H1 (cell line): ENCODE measurements around the gene MRPS18B. TPM values are rescaled to one million over a fixed set of nuclear protein-coding genes. Genes with fewer than 3 reads are reported as not detected.

Source experiments
- CTCF ChIA-PET: fragments of 300-600 bp; sonication (Branson Sonifier 250); formaldehyde crosslinking; loops from one replicate; lab custom pipeline; 2021; ENCODE audit not compliant: partially characterized antibody; lab: Charles Lee
- POLR2A ChIA-PET: fragments of 300-600 bp; sonication (Branson Sonifier 250); formaldehyde crosslinking; loops from one replicate; lab custom pipeline; 2021; ENCODE audit warnings: inconsistent platforms; ENCODE audit not compliant: partially characterized antibody; lab: Charles Lee
- DNase-seq, 2 experiments: peaks; one replicate each; pipeline versions ENCODE4 v3.0.0 to v3.0.0-alpha.2; 2010 to 2022; ENCODE audit warnings: low spot score in 2 of 2, low read depth in 1 of 2, mixed read lengths in 1 of 2
- FAIRE-seq: peaks from 2 replicates; lab custom pipeline; 2011; peaks lifted over from hg19 to GRCh38; lab: Jason Lieb, UNC
- H2AFZ ChIP-seq: 2 replicates; pipeline ENCODE4 v1.8.1; 2012; ENCODE audit warnings: low read length, inconsistent platforms
- H2AK5ac ChIP-seq: 2 replicates; pipeline ENCODE4 v1.6.1; 2013; ENCODE audit warnings: low read depth, low read length
- H2BK120ac ChIP-seq: replicated peaks from 2 replicates; pipeline ENCODE3; 2013; ENCODE audit warnings: low read depth, low read length, inconsistent platforms
- H2BK12ac ChIP-seq: 2 replicates; pipeline ENCODE4 v1.6.1; 2013; ENCODE audit warnings: low read depth, low read length
- H2BK15ac ChIP-seq: 2 replicates; pipeline ENCODE4 v1.6.1; 2013; ENCODE audit warnings: low read length
- H2BK20ac ChIP-seq: 2 replicates; pipeline ENCODE4 v1.6.1; 2013; ENCODE audit warnings: low read length
- H2BK5ac ChIP-seq: 2 replicates; pipeline ENCODE4 v1.6.1; 2013; ENCODE audit warnings: low read depth, low read length
- H3K14ac ChIP-seq: 2 replicates; pipeline ENCODE4 v1.6.1; 2013; ENCODE audit warnings: inconsistent platforms; ENCODE audit not compliant: insufficient read length
- H3K18ac ChIP-seq: 2 replicates; pipeline ENCODE4 v1.6.1; 2013; ENCODE audit warnings: low read length; ENCODE audit errors: extremely low read depth
- H3K23ac ChIP-seq: 2 replicates; pipeline ENCODE4 v1.6.1; 2013; ENCODE audit warnings: inconsistent platforms; ENCODE audit not compliant: insufficient read length
- H3K23me2 ChIP-seq: 2 replicates; pipeline ENCODE4 v1.6.1; 2013; ENCODE audit warnings: low read depth, low read length
- H3K27ac ChIP-seq: 2 replicates; pipeline ENCODE4 v1.6.1; 2011; ENCODE audit warnings: low read depth, low read length, inconsistent platforms
- H3K27me3 ChIP-seq, 4 experiments: replicated peaks in 1 of 4; 1 replicate in 1 of 4; 2 replicates in 3 of 4; pipeline versions ENCODE4 v1.6.1 to v1.8.1; 2011 to 2013; ENCODE audit warnings: low read length in 3 of 4, mild to moderate bottlenecking in 3 of 4, inconsistent platforms in 2 of 4, mixed read lengths in 2 of 4, moderate library complexity in 1 of 4; ENCODE audit not compliant: control insufficient read depth in 3 of 4, insufficient read depth in 3 of 4; ENCODE audit errors: extremely low read depth in 1 of 4
- H3K36me3 ChIP-seq, 4 experiments: 2 replicates each; pipeline versions ENCODE4 v1.6.1 to v1.8.1; 2011 to 2013; ENCODE audit warnings: mild to moderate bottlenecking in 4 of 4, low read length in 3 of 4, moderate library complexity in 2 of 4, control low read depth in 1 of 4, inconsistent platforms in 1 of 4; ENCODE audit not compliant: insufficient read depth in 4 of 4, control insufficient read depth in 2 of 4
- H3K4ac ChIP-seq: replicated peaks from 2 replicates; pipeline ENCODE3; 2013; ENCODE audit warnings: low read length, low read depth, mixed read lengths, inconsistent platforms; ENCODE audit not compliant: insufficient read length
- H3K4me1 ChIP-seq, 4 experiments: replicated peaks in 1 of 4; 1 replicate in 1 of 4; 2 replicates in 3 of 4; pipeline versions ENCODE4 v1.6.1 to v1.8.1; 2011 to 2013; ENCODE audit warnings: low read length in 3 of 4, inconsistent platforms in 2 of 4, mixed read lengths in 1 of 4; ENCODE audit not compliant: insufficient read depth in 4 of 4, control insufficient read depth in 3 of 4
- H3K4me2 ChIP-seq, 2 experiments: 2 replicates each; pipeline versions ENCODE4 v1.6.1 to v1.8.1; 2011 to 2013; ENCODE audit warnings: low read depth in 2 of 2, low read length in 2 of 2, control low read depth in 1 of 2, inconsistent platforms in 1 of 2, mild to moderate bottlenecking in 1 of 2; ENCODE audit not compliant: insufficient read depth in 1 of 2
- H3K4me3 ChIP-seq, 4 experiments: fragments of 200-600, 300-600 bp in 1 of 4; sonication (generic), shearing (Covaris generic), sonication (Bioruptor Twin) in 1 of 4; 2 replicates each; pipeline versions ENCODE4 v1.5.1 to v1.8.1; 2011 to 2016; ENCODE audit warnings: low read length in 4 of 4, low read depth in 3 of 4, control low read depth in 2 of 4, inconsistent platforms in 2 of 4, mild to moderate bottlenecking in 2 of 4, mixed read lengths in 1 of 4, moderate library complexity in 1 of 4; ENCODE audit not compliant: insufficient read depth in 2 of 4; ENCODE audit errors: extremely low read depth in 1 of 4
- H3K56ac ChIP-seq: replicated peaks from 2 replicates; pipeline ENCODE3; 2013; ENCODE audit warnings: low read depth, mild to moderate bottlenecking, mixed read lengths, low read length, inconsistent platforms; ENCODE audit not compliant: insufficient read length
- H3K79me1 ChIP-seq: 2 replicates; pipeline ENCODE4 v1.6.1; 2013; ENCODE audit warnings: low read depth, low read length, control low read depth
- H3K79me2 ChIP-seq, 2 experiments: 2 replicates each; pipeline versions ENCODE4 v1.6.1 to v1.8.1; 2012 to 2013; ENCODE audit warnings: low read length in 2 of 2, mild to moderate bottlenecking in 2 of 2, inconsistent platforms in 1 of 2; ENCODE audit not compliant: insufficient read depth in 2 of 2, control insufficient read depth in 1 of 2
- H3K9ac ChIP-seq, 4 experiments: replicated peaks in 1 of 4; 1 replicate in 1 of 4; 2 replicates in 3 of 4; pipeline versions ENCODE4 v1.6.1 to v1.8.1; 2011 to 2013; ENCODE audit warnings: low read depth in 3 of 4, low read length in 3 of 4, control low read depth in 2 of 4, mild to moderate bottlenecking in 2 of 4, moderate library complexity in 2 of 4, inconsistent platforms in 1 of 4; ENCODE audit errors: extremely low read depth in 1 of 4
- H3K9me3 ChIP-seq, 2 experiments: 2 replicates each; pipeline versions ENCODE4 v1.6.1 to v1.8.1; 2012 to 2013; ENCODE audit warnings: mild to moderate bottlenecking in 2 of 2, moderate library complexity in 2 of 2, control low read depth in 1 of 2, inconsistent platforms in 1 of 2, low read depth in 1 of 2, low read length in 1 of 2, mixed read lengths in 1 of 2; ENCODE audit not compliant: insufficient read depth in 2 of 2
- H4K20me1 ChIP-seq, 2 experiments: replicated peaks in 1 of 2; 2 replicates each; pipeline versions ENCODE3 to v1.8.1; 2011 to 2013; ENCODE audit warnings: inconsistent platforms in 2 of 2, low read length in 2 of 2, mild to moderate bottlenecking in 1 of 2; ENCODE audit not compliant: insufficient read depth in 2 of 2, control insufficient read depth in 1 of 2
- H4K5ac ChIP-seq: 2 replicates; pipeline ENCODE4 v1.6.1; 2013; ENCODE audit warnings: low read length, low read depth, mixed read lengths, inconsistent platforms; ENCODE audit not compliant: insufficient read length
- H4K8ac ChIP-seq: 2 replicates; pipeline ENCODE4 v1.8.0; 2013; ENCODE audit warnings: mild to moderate bottlenecking, moderate library complexity, low read length, inconsistent platforms; ENCODE audit not compliant: insufficient read depth; ENCODE audit errors: extremely low read depth
- H4K91ac ChIP-seq: replicated peaks from 2 replicates; pipeline ENCODE3; 2013; ENCODE audit warnings: low read length, mixed read lengths, inconsistent platforms; ENCODE audit not compliant: insufficient read length
- PHF8 ChIP-seq: fragments of 200-600 bp; sonication (generic); conservative IDR thresholded peaks from 2 replicates; pipeline ENCODE4 v1.7.1; 2012; ENCODE audit warnings: low read depth, mild to moderate bottlenecking, inconsistent platforms, low read length, moderate library complexity
- POLR2AphosphoS5 ChIP-seq: IDR thresholded peaks from 2 replicates; pipeline ENCODE4 v1.6.1; 2011; ENCODE audit warnings: low read depth, low read length
- RXRA ChIP-seq: IDR thresholded peaks from 2 replicates; pipeline ENCODE4 v1.6.1; 2011; ENCODE audit warnings: low read depth, mild to moderate bottlenecking, low read length, moderate library complexity; ENCODE audit not compliant: insufficient read depth
- WGBS, 2 experiments: shearing (Covaris generic) in 1 of 2; methylation state at CpG; one replicate each; pipeline versions ENCODE4 v1.1.6 to v1.1.7; 2013 to 2015; ENCODE audit warnings: low lambda C conversion rate in 2 of 2, mixed read lengths in 2 of 2, inconsistent platforms in 1 of 2, low coverage in 1 of 2, missing lambda C conversion rate in 1 of 2; ENCODE audit not compliant: insufficient replicate concordance in 2 of 2, insufficient coverage in 1 of 2, insufficient read length in 1 of 2; ENCODE audit errors: extremely low coverage in 1 of 2, missing lambda C conversion rate in 1 of 2; 5-methylcytosine and 5-hydroxymethylcytosine counted together
- polyA plus RNA-seq, 7 experiments: library from polyadenylated mRNA; depleted of rRNA in 3 of 7; stranded (reverse) in 5 of 7; unstranded in 2 of 7; fragments of >200 nt in 5 of 7; fragments of 200-250 nt in 2 of 7; gene quantifications; 1 replicate in 5 of 7; 2 replicates in 1 of 7; 4 replicates in 1 of 7; pipeline versions ENCODE4 v1.2.1 to v1.2.3, GENCODE V29; 2011 to 2013; ENCODE audit warnings: missing spikeins in 2 of 7, mixed read lengths in 2 of 7
- total RNA-seq: library from RNA; stranded (reverse); fragmentation: NEBNext Ultra II Directional; extraction: Animal tissue kit (Norgen Biotek cat#: 25700); gene quantifications from 2 replicates; pipeline ENCODE4 v1.2.1, GENCODE V29; 2021

MRPS18B gene
- total and polyA plus RNA-seq, 2 of the 8 experiments (the other 6 are each of a cell fraction or from before 2014, with no cell fraction given) = 57.8 to 83.3 TPM

GRCh38 chr6:30600451-30600961 is 17.1 kb upstream of the MRPS18B start:
- Histone ChIP-seq H4K5ac (no peak overlapping the region), H2BK120ac (no peak overlapping the region), H2BK5ac (no peak overlapping the region), H2BK15ac (no peak overlapping the region), H3K18ac (no peak overlapping the region), H2BK12ac (no peak overlapping the region), H4K8ac (no peak overlapping the region), H3K27me3 (no peaks in the 10 kb centered on the region), H3K14ac (no peak overlapping the region), H2BK20ac (no peak overlapping the region), H4K91ac (no peak overlapping the region), H3K79me1 (no peaks in the 10 kb centered on the region; the same call in none of the 2 replicates), H3K56ac (no peak overlapping the region), H3K9ac (no peak overlapping the region), H3K4ac (no peak overlapping the region), H3K4me1 (no peaks in the 10 kb centered on the region), H3K79me2 (no peaks in the 10 kb centered on the region), H3K36me3 (peaks cover 42 to 52% (median 49%) of the 10 kb centered on the region in 4 experiments), H3K23me2 (no peaks in the 10 kb centered on the region; the same call in 1 of the 2 replicates), H3K27ac (no peak overlapping the region), H3K4me2 (no peak overlapping the region), H2AK5ac (no peak overlapping the region), H3K23ac (no peak overlapping the region), H4K20me1 (peaks cover 9 to 33% of the 10 kb centered on the region in 2 experiments), H2AFZ (no peak overlapping the region), H3K9me3 (no peaks in the 10 kb centered on the region), H3K4me3 (no peak overlapping the region)
- TF ChIP-seq POLR2AphosphoS5 = peak; percentile 77; the same call in 1 of the 2 replicates
- no peak for TF ChIP-seq PHF8
- no peak for TF ChIP-seq RXRA
- DNase-seq (no peak), FAIRE-seq (no peak)
- CTCF ChIA-PET = interaction anchor here (0.7 to 5.7 kb wide), 9 partner anchors 10 to 117 kb away, joined by 3 to 37 read pairs (median 4); no protein-coding TSS in a partner anchor
- POLR2A ChIA-PET = interaction anchor here (0.6 to 21.6 kb wide), 35 partner anchors 10 to 479 kb away, joined by 3 to 712 read pairs (median 4); partner anchors contain the start of genes ATAT1, C6orf136, DHX16 and GNL1
- WGBS, 2 experiments = 96% methylated on average over 10 of the region's 10 CpGs; no CpG with 5 or more reads in 1 of the 2 experiments
